H1 (cell line): ENCODE measurements around the gene OBSCN.

Experiments
- ZNF274 ChIP-seq: IDR thresholded peaks from 2 replicates; pipeline ENCODE4 v1.7.0; 2012; ENCODE audit warnings: low read length, borderline replicate concordance; ENCODE audit errors: extremely low read depth
- TF ChIP-seq, protein P1 (sequence below): IDR thresholded peaks from 2 replicates; pipeline ENCODE4 v1.6.1; 2012; ENCODE audit warnings: inconsistent platforms

DNA sequence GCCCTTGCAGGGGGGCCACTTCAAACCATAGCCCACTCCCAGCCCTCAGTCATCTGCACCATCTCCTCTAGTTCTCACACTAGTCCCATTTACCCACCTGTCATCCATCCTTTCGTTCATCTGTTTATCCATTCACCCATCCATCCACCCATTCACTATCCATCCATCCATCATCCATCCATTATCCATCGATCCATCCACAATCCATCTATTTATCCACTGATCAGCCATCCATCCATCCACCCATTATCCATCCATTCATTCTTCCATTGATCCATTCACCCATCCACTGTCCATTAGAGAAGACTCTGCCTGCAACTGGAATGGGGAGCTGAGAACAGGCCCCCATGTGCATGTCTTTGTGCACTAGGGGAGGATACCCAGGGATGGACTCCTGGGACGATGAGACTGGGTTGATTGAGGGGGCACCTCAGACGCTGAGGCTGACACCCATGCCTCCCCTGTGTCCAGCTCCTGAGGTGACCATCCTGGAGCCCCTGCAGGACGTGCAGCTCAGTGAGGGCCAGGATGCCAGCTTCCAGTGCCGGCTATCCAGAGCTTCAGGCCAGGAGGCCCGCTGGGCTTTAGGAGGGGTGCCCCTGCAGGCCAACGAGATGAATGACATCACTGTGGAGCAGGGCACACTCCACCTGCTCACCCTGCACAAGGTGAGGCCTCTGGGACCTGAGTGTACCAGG, 100.9 kb downstream of the OBSCN start:
- no peak for TF ChIP-seq ZNF274
- TF ChIP-seq, protein P1, sequence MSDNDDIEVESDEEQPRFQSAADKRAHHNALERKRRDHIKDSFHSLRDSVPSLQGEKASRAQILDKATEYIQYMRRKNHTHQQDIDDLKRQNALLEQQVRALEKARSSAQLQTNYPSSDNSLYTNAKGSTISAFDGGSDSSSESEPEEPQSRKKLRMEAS = no peak
